MM.1S (cell line): ENCODE measurements around the gene SRRM4.

Experiments
- EZH2 ChIP-seq: fragments of 300-600 bp; sonication (generic); optimal IDR thresholded peaks from 2 replicates; pipeline ENCODE3; 2017; ENCODE audit warnings: low read depth, mild to moderate bottlenecking, antibody characterized with exemption, low read length, mixed read lengths
- TF ChIP-seq, protein P1 (sequence below): fragments of 300-600 bp; sonication (generic); IDR thresholded peaks from 2 replicates; pipeline ENCODE4 v1.5.1; 2016; ENCODE audit warnings: antibody characterized with exemption, low read length, mixed read lengths

DNA sequence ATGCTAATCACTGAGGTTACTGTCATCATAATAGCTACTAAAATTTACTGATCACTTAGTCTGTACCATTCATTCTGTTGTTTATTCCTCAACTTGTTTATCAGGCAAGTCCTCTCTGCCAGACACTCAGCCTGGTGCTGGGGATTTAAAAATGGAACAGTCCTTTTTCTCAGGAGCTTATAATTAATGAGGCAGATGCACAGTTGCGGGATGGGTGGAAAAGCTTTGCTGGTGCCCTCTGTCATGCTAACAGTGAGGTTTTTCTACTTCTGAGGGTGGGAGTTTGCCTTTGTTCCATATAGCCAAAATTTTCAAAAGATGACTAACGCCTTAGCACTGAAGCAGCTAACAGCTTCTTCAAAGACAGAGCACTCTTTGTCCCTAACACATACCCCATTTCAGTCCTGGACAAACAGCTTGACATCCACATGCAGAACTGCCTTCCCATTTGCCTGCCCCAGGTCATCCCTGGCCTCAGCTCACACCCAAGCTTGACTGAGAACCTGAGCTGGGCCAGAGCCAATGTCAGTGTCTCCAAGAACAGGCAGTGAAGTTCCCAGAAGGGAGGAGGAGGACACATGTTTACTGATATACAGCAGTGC lies 166.6 kb downstream of the SRRM4 start:
- TF ChIP-seq, protein P1, sequence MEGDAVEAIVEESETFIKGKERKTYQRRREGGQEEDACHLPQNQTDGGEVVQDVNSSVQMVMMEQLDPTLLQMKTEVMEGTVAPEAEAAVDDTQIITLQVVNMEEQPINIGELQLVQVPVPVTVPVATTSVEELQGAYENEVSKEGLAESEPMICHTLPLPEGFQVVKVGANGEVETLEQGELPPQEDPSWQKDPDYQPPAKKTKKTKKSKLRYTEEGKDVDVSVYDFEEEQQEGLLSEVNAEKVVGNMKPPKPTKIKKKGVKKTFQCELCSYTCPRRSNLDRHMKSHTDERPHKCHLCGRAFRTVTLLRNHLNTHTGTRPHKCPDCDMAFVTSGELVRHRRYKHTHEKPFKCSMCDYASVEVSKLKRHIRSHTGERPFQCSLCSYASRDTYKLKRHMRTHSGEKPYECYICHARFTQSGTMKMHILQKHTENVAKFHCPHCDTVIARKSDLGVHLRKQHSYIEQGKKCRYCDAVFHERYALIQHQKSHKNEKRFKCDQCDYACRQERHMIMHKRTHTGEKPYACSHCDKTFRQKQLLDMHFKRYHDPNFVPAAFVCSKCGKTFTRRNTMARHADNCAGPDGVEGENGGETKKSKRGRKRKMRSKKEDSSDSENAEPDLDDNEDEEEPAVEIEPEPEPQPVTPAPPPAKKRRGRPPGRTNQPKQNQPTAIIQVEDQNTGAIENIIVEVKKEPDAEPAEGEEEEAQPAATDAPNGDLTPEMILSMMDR, result no peak
- no peak for TF ChIP-seq EZH2
